GM20431 (cell line): Measurements from ENCODE around the gene ADGRG7.

Experiments used
- in situ Hi-C: fragments of 300-500 bp; cut with MseI, MboI; formaldehyde crosslinking; loops from one replicate; pipeline ENCODE4 v1.15.0; 2020; ENCODE audit warnings: low sequenced_read_pairs; ENCODE audit not compliant: unreplicated experiment

ADGRG7 gene, protein sequence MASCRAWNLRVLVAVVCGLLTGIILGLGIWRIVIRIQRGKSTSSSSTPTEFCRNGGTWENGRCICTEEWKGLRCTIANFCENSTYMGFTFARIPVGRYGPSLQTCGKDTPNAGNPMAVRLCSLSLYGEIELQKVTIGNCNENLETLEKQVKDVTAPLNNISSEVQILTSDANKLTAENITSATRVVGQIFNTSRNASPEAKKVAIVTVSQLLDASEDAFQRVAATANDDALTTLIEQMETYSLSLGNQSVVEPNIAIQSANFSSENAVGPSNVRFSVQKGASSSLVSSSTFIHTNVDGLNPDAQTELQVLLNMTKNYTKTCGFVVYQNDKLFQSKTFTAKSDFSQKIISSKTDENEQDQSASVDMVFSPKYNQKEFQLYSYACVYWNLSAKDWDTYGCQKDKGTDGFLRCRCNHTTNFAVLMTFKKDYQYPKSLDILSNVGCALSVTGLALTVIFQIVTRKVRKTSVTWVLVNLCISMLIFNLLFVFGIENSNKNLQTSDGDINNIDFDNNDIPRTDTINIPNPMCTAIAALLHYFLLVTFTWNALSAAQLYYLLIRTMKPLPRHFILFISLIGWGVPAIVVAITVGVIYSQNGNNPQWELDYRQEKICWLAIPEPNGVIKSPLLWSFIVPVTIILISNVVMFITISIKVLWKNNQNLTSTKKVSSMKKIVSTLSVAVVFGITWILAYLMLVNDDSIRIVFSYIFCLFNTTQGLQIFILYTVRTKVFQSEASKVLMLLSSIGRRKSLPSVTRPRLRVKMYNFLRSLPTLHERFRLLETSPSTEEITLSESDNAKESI

DNA sequence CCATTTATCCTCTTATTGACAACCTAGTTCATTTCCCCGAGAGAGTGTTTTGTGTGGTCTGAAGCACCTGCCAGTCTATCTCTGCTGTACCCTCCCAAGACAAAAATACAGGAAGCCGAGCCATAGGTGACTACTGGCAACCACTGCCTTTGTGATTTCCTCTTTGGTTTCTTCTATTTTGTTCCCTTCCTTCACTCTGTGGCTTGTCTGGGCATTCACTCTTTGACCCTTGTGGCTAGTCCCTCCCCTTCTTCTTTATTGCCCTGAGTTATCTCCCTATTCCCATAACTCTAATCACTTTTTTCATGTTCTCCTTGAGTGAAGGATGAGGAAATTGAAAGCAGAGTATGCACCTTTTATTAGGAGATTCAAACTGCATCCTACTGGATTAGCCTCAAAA is at the start of gene ADGRG7:
Gene ADGRG7 (plus strand): TSS at position 297 of the 400 bp plus-strand sequence. CDS start 256 bp downstream, outside the sequence.
- in situ Hi-C loops: no loop called here

DNA sequence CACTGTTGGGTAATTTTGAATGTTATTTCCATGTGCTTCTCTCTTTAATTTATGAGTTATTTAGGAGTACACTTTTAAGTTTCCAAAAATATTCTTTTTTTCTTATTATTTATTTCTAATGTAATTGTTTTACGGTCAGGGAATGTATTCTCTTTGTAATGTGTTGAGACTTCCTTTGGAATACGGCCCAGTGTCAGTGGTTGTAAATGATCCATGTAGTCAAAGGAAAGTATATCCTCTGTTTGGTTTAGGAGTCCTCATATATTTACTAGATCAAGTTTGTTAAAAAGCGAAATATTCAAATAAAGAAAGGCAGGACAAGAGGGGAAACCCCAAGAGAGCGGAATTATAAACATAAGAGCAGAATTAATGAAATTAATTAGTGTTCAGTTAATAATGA is 49.0 kb upstream of the ADGRG7 start:
- in situ Hi-C loops: no loop called here

DNA sequence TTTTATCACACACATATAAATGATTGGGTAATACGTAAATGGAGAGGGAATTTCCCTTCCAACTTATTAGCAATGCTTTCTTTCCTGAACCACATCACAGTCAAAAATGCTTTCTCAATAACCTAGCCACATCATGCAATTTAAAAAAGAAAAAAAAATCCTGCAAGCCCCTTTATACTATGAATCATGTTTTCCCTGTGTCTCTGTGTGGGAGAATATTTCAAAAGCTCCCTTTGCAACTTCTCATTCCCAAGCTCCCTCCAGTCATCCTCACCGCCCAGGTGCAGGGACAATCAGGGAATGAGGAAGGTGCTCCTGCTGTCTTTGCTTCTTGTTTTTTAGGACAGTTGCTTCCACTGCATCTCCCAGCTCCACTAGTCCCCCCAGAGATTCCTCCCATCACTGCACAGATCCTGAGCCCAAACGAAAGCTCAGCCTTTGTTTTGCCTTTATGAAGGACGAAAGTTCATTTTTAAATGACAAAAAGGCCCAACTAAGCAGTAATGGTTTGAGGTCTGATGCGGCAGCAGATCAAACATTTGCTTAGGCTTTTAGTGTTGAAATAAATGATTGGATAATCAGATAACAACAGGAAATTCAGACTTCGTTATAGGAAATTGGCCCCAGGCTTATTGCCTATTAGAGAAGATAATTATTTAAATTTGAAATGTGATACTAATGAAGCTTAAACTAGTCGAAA is 47.8 kb upstream of the ADGRG7 start:
- in situ Hi-C loops: no loop called here

DNA sequence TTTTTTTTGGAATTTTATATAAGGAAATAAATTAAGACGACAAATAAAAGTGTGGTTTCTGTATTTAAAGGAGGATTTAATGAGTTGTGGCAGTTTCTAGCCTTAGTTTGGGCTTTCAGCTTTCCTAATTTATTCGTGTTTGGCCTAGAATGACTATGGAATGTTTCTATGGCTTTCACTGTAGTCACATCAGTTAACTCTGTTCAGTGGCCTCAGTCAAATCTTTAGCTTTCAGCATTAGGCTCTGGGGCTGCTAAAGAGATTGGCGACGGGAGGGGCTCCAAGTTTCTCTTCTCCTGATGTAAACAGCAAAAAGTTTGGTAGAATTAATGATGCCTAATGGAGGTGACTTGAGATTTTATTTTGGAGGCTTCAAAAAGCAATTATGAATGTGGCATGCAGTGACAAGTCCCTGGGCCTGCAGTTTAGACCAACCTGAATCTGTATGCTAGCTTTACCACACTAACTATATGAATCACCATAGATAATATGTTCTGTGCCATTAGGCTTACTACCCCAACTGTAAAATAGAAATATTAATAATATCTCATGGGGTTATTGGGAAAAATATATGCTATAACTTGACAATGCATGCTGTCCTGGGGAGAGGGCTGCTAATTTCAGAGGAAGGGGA is 47.1 kb upstream of the ADGRG7 start:
- in situ Hi-C loops: no loop called here

DNA sequence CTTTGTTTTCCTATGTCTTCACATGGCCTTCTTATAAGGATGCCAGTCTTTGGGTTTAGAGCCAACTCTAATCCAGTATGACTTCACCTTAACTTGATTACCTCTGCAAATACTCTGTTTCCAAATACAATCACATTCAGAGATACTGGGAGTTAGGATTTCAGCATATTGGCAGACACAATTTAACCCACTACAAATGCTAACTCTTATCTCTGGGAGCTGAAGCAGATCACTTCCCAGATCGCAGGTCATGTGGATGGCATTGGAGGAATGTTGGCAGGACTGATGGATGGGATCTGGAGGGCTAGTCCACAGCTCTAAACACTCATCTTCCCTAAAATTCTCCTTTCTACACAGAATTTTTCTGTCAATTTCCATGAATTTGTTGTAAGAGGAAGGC is 46.2 kb upstream of the ADGRG7 start:
- in situ Hi-C loops: no loop called here

DNA sequence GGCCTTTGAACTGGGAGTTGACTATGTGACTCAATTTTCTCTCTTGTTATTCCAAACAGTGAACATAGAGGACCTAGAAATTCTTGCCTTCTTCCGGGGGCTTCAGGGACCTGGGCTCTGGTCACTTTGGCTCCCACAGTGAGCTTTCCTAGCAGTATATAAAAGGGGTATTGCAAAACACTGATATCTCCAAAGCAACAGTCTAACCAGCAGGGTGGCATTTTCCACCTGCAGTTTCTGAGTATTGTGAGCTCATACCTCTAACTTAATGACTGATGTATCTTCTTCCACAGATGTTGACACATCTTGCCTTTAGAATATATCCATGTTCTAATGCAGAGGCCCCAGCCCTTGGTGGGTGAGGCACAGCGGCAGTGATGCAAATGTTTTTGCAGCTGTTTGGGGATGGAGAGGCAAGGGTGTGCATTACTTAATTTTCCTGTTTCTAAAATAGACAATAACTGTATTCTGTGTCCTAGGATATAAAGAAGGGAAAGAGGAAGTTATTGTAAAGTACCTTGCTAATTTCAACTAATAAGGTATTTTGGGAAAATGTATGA is 45.7 kb upstream of the ADGRG7 start:
- in situ Hi-C loops: no loop called here

DNA sequence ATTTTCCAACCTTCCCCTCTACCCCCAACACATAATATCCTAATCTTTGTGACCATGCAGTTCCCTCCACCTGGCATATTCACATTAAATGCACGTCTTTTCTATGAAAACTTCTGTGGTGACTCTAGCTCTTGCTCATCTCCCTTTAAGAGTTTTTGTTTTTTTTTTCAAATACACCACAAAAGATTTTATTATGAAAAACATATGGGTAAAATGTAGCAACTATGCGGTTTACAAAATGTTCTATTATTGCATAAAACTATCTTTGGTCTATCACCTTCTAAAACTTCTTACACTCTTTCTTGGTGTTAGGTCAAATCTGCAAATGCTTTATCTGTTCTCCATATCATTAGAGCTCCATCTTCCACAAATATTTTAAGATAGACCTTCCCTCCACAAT is 38.6 kb upstream of the ADGRG7 start:
- in situ Hi-C loops: no loop called here

DNA sequence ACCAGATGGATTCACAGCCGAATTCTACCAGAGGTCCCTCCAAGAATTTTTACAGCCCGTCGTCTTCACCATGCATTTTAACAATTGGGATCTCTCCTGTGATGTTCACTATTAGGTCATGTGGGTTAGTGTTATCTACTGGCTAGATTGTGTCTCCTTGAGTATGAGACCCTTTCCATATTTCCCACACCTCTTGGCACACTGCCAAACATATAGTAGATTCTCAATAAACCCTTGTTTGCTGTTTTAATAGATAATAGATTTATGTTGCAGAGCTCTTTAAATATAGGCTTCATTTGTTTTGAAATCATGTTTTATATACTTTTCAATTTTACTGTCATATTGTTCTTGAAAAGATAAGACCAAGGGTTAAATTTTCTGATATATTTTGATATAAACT is 34.9 kb upstream of the ADGRG7 start:
- in situ Hi-C loops: no loop called here

DNA sequence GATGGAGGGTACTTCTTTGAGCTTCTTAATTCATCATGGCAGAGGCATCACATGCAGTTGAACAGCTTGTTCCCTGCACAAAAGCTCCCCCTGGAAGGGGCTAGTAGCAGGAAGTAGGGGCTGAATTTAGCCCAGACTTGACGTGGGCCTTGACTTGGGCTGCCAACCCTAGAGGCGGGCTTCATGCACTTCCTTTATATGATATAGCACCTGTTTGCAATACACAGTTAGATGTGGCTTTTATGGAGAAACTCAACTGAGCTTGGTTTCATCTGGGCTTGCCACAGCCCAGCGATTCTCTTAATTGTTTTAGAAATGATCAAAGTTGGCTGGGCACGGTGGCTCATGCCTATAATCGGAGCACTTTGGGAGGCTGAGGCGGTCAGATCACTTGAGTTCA is 33.7 kb upstream of the ADGRG7 start:
- in situ Hi-C loops: loop anchor here (25.0 kb wide), 1 partner anchor 263 kb away; no protein-coding TSS in a partner anchor

DNA sequence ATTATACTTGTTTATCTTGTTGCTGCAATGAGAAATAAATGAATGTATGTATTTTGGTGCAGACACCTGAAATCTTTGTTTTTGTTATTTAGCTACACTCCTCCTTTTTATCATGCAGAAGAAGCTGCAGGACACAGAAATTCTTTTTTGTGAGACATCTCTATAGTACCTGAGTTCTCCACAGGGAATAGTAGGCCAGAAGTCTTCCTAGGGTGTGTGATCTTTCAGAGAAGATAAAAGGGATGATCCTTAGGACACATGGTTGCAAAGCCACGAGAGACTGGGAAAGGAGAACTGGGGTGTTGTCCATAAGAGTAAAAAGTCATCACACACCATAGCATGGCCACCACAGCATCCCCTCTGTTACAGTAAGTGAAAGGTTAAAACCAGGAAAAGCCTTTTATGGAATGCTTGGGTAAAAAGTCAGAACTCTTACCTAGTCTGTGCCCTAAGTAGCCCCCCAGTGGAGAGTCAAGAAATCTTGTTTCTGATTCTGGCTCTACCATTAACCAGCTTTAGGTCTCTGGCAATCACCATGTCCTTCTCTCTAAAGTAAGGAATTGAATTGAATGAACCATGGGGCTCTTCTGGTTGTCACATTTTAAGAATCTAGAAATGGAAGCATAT is 31.9 kb upstream of the ADGRG7 start:
- in situ Hi-C loops: loop anchor here (25.0 kb wide), 1 partner anchor 265 kb away; no protein-coding TSS in a partner anchor

DNA sequence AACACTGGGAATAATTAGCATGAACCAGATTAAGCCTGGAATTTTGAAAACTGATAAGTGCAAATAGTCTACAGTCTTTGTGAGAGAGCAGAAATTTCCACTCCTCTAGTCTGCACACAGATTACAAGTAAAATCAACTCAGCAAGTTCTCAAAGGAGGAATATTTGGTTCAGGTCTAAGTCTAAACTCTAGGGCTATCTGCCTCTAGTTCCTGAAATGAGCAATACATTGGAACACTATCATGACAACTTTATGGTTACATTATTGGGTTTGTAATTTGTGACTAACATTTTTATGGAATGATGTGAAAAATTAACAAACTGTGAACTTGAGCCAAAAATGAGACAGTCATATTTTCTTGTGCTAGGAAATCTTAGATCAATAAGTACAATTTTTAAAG is 30.8 kb upstream of the ADGRG7 start:
- in situ Hi-C loops: loop anchor here (25.0 kb wide), 1 partner anchor 266 kb away; no protein-coding TSS in a partner anchor

DNA sequence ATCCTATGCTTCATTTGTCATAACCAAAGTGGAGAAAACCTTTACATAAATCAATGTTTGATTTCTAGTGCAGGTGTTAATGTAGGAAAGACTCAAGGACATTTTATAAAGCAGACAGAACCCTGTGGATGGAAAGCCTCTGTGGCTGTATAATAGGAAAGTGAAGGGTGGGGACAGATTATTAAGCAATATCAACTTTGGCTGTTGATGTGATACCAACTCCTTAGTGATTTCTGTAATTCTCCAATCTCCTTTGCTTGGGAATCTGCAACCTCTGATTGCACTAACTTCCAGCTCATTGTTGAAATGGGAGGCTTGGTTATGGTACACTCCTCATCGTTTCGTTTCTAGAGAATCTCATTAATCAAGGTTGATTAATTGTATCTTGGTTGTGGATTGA is 29.3 kb upstream of the ADGRG7 start:
- in situ Hi-C loops: loop anchor here (10.0 to 25.0 kb wide), 2 partner anchors 125 to 268 kb away; no protein-coding TSS in a partner anchor

DNA sequence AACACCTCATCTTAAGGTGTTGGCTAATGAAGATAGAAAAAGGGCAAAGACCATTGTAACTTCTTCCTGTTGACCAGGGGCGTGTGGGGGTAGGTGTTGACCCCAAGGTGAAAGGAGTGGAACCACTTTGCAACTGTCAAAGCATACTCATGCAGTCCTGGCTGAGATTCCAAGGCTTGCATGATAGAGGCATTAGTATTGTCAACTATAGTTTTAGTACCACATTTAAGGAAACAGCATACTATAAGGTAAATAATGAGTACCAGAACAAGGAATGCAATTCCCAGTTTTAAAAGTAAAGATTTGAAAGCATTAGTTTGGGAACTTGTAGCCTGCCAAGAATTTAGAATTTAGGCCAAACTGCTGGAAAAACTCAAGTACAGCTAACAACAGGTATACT is 27.8 kb upstream of the ADGRG7 start:
- in situ Hi-C loops: loop anchor here (10.0 to 25.0 kb wide), 2 partner anchors 127 to 269 kb away; no protein-coding TSS in a partner anchor

DNA sequence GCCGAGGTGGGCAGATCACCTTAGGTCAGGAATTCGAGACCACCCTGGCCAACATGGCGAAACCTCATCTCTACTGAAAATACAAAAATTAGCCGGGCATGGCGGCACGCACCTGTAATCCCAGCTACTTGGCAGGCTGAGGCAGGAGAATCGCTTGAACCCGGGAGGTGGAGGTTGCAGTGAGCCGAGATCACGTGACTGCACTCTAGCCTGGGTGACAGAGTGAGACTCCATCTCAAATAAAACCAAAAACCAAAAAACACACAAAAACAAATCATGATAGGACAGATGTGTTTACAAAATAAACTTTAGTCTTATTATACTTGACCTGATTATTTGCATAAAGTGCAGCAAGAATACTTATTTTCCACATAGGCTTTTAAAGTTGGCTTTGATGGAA is 27.2 kb upstream of the ADGRG7 start:
- in situ Hi-C loops: loop anchor here (10.0 to 25.0 kb wide), 2 partner anchors 127 to 270 kb away; no protein-coding TSS in a partner anchor

DNA sequence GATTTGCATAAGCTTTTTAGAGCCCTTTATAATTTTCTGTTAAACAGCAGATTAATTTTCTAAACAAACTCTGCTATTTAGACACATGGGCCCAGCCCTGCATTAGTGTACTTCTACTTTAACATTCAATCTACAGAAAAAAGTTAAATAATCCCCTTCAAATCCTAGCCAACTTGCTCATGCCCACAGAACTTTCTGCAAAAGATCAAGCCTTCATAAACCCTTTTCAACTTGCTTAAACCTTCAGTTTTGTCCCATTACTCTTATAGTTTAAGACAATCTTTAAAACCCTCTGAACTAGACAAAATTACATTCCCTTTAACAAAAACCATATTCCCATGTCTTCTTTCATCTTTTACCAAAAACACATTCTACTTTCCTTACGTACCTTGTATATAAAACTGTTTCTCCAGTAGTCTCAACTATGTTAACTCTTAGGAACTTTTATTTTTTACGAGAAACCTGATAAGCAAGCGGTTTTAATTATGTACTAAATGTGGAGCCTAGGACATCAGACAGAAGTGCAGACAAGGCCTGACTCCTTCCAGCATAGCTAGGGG is 25.2 kb upstream of the ADGRG7 start:
- in situ Hi-C loops: loop anchor here (10.0 to 25.0 kb wide), 2 partner anchors 129 to 272 kb away; no protein-coding TSS in a partner anchor

DNA sequence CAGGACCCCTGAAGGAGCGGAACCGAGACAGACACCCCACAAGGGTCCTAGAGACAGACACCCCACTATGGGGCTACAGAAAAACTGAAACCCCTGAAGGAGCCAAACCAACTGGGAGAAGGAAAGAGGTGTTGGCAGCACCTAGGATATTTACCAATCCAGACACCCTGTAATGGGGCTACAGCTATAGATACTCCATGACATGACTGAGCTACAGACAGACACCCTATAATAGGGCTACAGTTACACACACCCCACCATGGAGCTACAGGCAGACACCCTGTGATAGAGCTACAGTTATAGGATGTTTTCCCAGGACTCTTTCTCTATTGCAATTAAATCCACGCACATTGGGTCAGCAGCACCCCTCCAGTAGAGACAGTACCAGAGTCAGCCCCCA is 22.6 kb upstream of the ADGRG7 start:
- in situ Hi-C loops: loop anchor here (10.0 to 25.0 kb wide), 2 partner anchors 132 to 275 kb away; no protein-coding TSS in a partner anchor

DNA sequence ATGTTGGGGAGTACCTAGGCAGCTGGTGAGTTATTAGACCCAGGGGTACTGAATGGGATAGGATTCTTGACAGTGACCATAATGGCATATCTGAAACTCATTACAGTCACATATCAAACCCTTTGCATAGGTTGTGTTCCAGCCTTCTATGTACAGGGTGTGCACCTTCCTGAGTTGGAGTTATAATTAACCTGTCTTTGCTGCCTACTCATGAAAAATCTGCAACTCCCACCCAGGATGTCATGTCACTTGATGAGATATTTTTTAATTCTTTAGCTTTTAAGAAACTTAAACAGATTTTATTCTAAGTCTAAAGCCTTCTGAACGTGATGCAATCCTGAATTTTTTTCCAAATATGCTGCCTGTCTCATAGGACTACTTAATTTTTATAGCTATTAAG is 21.1 kb upstream of the ADGRG7 start:
- in situ Hi-C loops: loop anchor here (10.0 to 25.0 kb wide), 2 partner anchors 133 to 276 kb away; no protein-coding TSS in a partner anchor

DNA sequence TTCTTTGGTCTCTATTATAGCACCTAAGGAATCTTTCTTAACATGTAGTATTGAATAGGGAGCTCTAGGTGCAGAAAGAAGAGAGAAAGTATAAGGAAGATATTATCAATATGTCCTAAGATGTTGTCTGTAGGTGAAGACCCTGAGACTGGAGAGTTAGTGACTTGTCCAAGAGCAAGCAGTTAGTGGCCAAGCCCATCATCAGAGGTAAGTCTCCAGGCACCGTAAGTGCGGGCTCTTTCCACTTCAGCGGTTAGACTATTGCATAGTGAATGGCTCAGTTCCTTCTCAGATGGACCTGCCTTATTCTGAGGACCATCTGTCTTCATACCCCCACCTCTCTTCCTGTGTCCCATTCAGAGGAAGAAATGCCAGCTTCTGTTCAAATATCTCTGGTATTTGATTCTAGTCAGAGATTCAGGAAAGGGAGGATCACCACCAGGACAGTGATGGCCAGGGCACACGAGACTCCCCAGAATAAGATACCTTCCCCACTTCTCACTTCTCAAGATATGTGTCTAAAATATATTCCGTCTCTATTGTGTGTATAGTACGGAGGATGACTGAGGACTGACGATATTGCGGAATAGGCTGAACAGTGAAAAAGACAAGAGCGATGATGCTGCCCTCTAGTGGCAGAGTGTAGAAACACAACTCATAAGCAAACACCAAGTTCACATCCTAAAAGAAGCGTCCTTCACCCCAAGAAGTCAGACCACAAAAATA is 19.1 kb upstream of the ADGRG7 start:
- in situ Hi-C loops: loop anchor here (25.0 kb wide), 1 partner anchor 278 kb away; no protein-coding TSS in a partner anchor
